ENCODE data around the gene PRKCH.

The PRKCH gene

GRCh38 chr14:61337893-61338292 is 16.5 kb downstream of the PRKCH start:
- Histone ChIP-seq H3K27me3 (ENCODE audit: low read length) (no peaks in the 10 kb centered on the region), H3K9me2 (replicated peaks; ENCODE audit: insufficient read depth, low read length) (no peaks in the 10 kb centered on the region), H3K9me3 (ENCODE audit: insufficient read depth, low read length) (no peaks in the 10 kb centered on the region), H3K79me2 (ENCODE audit: insufficient read depth, low read length) (no peaks in the 10 kb centered on the region), H3K4me3 (ENCODE audit: insufficient read depth, low read length, poor library complexity, severe bottlenecking) (no peak overlapping the region), H3F3A (ENCODE audit: insufficient read depth) (no peaks in the 10 kb centered on the region), H3K36me3 (ENCODE audit: low read length) (no peaks in the 10 kb centered on the region), H3K4me2 (ENCODE audit: low read depth, low read length, poor library complexity, severe bottlenecking) (no peak overlapping the region), H3K27ac (ENCODE audit: low read depth, low read length) (no peak overlapping the region), H2AFZ (ENCODE audit: low read depth, low read length, severe bottlenecking) (no peak overlapping the region), H4K20me1 (ENCODE audit: low read depth, low read length) (no peaks in the 10 kb centered on the region), H3K9ac (ENCODE audit: low read length) (no peak overlapping the region)
- TF ChIP-seq EZH2phosphoT487 (conservative IDR thresholded peaks at IDR 0.05; ENCODE audit: low read length) (no peak), CTCF (IDR thresholded peaks at IDR 0.05; ENCODE audit: insufficient read depth, low read length, poor library complexity, severe bottlenecking) (no peak)

- H3K4me2 ChIP-seq (ENCODE audit: low read depth, low read length, poor library complexity, severe bottlenecking) = no peak overlapping the region
- no peak overlapping the region for H3K27ac ChIP-seq (ENCODE audit: low read depth, low read length)
- H3K9me3 ChIP-seq (ENCODE audit: insufficient read depth, low read length) = no peaks in the 10 kb centered on the region
- no peak overlapping the region for H2AFZ ChIP-seq (ENCODE audit: low read depth, low read length, severe bottlenecking)
- TF ChIP-seq EZH2phosphoT487 (conservative IDR thresholded peaks at IDR 0.05; ENCODE audit: low read length) = no peak
- no peak for TF ChIP-seq CTCF (IDR thresholded peaks at IDR 0.05; ENCODE audit: insufficient read depth, low read length, poor library complexity, severe bottlenecking)
- no peaks in the 10 kb centered on the region for H3F3A ChIP-seq (ENCODE audit: insufficient read depth)
- H4K20me1 ChIP-seq (ENCODE audit: low read depth, low read length) = no peaks in the 10 kb centered on the region
- no peaks in the 10 kb centered on the region for H3K36me3 ChIP-seq (ENCODE audit: low read length)
- no peaks in the 10 kb centered on the region for H3K27me3 ChIP-seq (ENCODE audit: low read length)
- no peaks in the 10 kb centered on the region for H3K79me2 ChIP-seq (ENCODE audit: insufficient read depth, low read length)
- H3K9me2 ChIP-seq (replicated peaks; ENCODE audit: insufficient read depth, low read length) = no peaks in the 10 kb centered on the region
- H3K4me3 ChIP-seq (ENCODE audit: insufficient read depth, low read length, poor library complexity, severe bottlenecking) = no peak overlapping the region
- H3K9ac ChIP-seq (ENCODE audit: low read length) = no peak overlapping the region
Observed at GRCh38 chr14:61338457-61338856, 17.1 kb downstream of the PRKCH start.

- Histone ChIP-seq H3K4me3 (ENCODE audit: insufficient read depth, low read length, poor library complexity, severe bottlenecking) (no peak overlapping the region), H3F3A (ENCODE audit: insufficient read depth) (no peaks in the 10 kb centered on the region)
Observed at GRCh38 chr14:61341275-61342206, 20.2 kb downstream of the PRKCH start.

More at GRCh38 chr14:61341275-61342206, 20.2 kb downstream of the PRKCH start:
- Histone ChIP-seq H3K27me3 (ENCODE audit: low read length) (no peaks in the 10 kb centered on the region), H3K9me3 (ENCODE audit: insufficient read depth, low read length) (no peaks in the 10 kb centered on the region), H3K79me2 (ENCODE audit: insufficient read depth, low read length) (no peaks in the 10 kb centered on the region), H4K20me1 (ENCODE audit: low read depth, low read length) (no peaks in the 10 kb centered on the region), H3K4me2 (ENCODE audit: low read depth, low read length, poor library complexity, severe bottlenecking) (no peak overlapping the region), H3K9me2 (replicated peaks; ENCODE audit: insufficient read depth, low read length) (no peaks in the 10 kb centered on the region), H3K36me3 (ENCODE audit: low read length) (no peaks in the 10 kb centered on the region), H3K9ac (ENCODE audit: low read length) (no peak overlapping the region), H2AFZ (ENCODE audit: low read depth, low read length, severe bottlenecking) (no peak overlapping the region), H3K27ac (ENCODE audit: low read depth, low read length) (no peak overlapping the region)
- no peak for TF ChIP-seq CTCF (IDR thresholded peaks at IDR 0.05; ENCODE audit: insufficient read depth, low read length, poor library complexity, severe bottlenecking)
- TF ChIP-seq EZH2phosphoT487 (conservative IDR thresholded peaks at IDR 0.05; ENCODE audit: low read length) = no peak

Data from SU-DHL-6 (cell line).